DND-41 (cell line): ENCODE data around the gene PAGE2B.

Experiments used
- CTCF ChIP-seq: IDR thresholded peaks from 2 replicates; pipeline ENCODE4 v1.5.1; 2012; ENCODE audit warnings: borderline replicate concordance, low read length, moderate library complexity, mild to moderate bottlenecking; ENCODE audit not compliant: poor library complexity, severe bottlenecking; ENCODE audit errors: extremely low read depth
- EZH2 ChIP-seq: IDR thresholded peaks from 3 replicates; pipeline ENCODE4 v1.6.1; 2012; ENCODE audit warnings: borderline replicate concordance, low read depth, mild to moderate bottlenecking, moderate library complexity, low read length, inconsistent platforms; ENCODE audit not compliant: severe bottlenecking

DNA sequence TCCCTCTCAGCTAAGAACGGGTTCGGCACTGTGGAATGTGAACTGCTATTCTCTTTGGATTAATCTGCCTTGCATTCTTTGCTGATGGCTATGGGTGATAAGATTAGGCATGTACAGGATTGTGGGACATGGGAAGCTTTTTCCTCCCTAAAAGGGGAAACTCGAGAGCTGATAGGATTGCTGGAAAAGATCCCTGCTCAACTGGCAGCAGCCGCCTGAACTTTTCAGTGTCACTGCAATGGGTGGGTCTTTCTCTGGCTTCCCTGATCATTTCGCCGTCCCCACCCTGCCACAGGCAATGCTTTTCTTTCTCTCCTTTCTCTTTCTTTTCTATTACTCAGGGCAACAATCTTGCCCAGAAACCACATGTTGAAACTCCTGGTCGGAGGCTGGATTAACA is 34.5 kb downstream of the PAGE2B start:
- no peak for TF ChIP-seq EZH2
- no peak for TF ChIP-seq CTCF
